Measurements from ENCODE around the gene ADAM10.

ADAM10 gene

GRCh38 chr15:58547628-58548307 is 201.7 kb downstream of the ADAM10 start:
- no peak for DNase-seq

GRCh38 chr15:58546635-58547627 is 202.6 kb downstream of the ADAM10 start:
- DNase-seq = no peak

GRCh38 chr15:58546066-58546591 is 203.4 kb downstream of the ADAM10 start:
- DNase-seq = no peak

GRCh38 chr15:58545307-58546065 is 204.0 kb downstream of the ADAM10 start:
- no peak for DNase-seq

- no peak for DNase-seq
Measured at GRCh38 chr15:58544756-58545155, 204.8 kb downstream of the ADAM10 start.

GRCh38 chr15:58543664-58544335 is 205.7 kb downstream of the ADAM10 start:
- no peak for DNase-seq

GRCh38 chr15:58541410-58542087 is 208.0 kb downstream of the ADAM10 start:
- no peak for DNase-seq

- no peak for DNase-seq
Measured at GRCh38 chr15:58539548-58539947, 210.0 kb downstream of the ADAM10 start.

- DNase-seq = no peak
Measured at GRCh38 chr15:58538901-58539300, 210.6 kb downstream of the ADAM10 start.
